GM10248 (cell line): ENCODE data around the gene CD3E.
A peak's percentile ranks its signal among the peaks of the same experiment; 100 is the strongest.

Source experiments
- CTCF ChIA-PET: fragments of 300-600 bp; sonication (Branson Sonifier 250); formaldehyde crosslinking; extraction: SDS; loops from one replicate; lab custom pipeline; 2021; ENCODE audit warnings: antibody characterized with exemption; lab: Yijun Ruan, JAX
- POLR2A ChIA-PET: fragments of 350-650 bp; sonication (Branson Sonifier 250); formaldehyde crosslinking; extraction: SDS; loops from one replicate; lab custom pipeline; 2020; ENCODE audit warnings: antibody characterized with exemption; lab: Yijun Ruan, JAX
- DNase-seq: peaks from one replicate; pipeline ENCODE4 v3.0.0; 2012; ENCODE audit errors: extremely low spot score
- TF ChIP-seq, protein P1 (sequence below): IDR thresholded peaks from 2 replicates; pipeline ENCODE4 v1.5.1; 2012; ENCODE audit warnings: mild to moderate bottlenecking, low read depth; ENCODE audit errors: extremely low read depth, missing control alignments, control extremely low read depth

Gene CD3E

DNA sequence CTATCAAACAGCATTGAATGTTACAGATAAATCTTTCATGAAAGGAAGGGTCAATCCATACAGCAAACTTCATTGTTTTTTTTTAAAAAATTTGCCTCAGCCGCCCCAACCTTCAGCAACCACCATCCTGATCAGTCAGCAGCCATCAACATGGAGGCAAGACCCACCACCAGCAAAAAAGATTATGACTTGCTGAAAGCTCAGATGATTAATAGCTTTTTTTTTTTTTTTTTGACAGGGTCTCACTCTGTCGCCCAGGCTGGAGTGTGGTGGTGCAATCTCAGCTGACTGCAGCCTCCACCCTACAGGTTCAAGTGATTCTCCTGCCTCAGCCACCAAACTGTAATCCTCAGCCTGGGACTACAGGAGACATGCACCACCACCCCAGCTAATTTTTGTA, 18.0 kb upstream of the CD3E start:
- POLR2A ChIA-PET, result no interaction called here
- TF ChIP-seq, protein P1, sequence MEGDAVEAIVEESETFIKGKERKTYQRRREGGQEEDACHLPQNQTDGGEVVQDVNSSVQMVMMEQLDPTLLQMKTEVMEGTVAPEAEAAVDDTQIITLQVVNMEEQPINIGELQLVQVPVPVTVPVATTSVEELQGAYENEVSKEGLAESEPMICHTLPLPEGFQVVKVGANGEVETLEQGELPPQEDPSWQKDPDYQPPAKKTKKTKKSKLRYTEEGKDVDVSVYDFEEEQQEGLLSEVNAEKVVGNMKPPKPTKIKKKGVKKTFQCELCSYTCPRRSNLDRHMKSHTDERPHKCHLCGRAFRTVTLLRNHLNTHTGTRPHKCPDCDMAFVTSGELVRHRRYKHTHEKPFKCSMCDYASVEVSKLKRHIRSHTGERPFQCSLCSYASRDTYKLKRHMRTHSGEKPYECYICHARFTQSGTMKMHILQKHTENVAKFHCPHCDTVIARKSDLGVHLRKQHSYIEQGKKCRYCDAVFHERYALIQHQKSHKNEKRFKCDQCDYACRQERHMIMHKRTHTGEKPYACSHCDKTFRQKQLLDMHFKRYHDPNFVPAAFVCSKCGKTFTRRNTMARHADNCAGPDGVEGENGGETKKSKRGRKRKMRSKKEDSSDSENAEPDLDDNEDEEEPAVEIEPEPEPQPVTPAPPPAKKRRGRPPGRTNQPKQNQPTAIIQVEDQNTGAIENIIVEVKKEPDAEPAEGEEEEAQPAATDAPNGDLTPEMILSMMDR, result no peak
- CTCF ChIA-PET, result interaction anchor here (0.9 kb wide), 1 partner anchor 9 kb away, joined by 3 read pairs; no protein-coding TSS in a partner anchor
- no peak for DNase-seq

DNA sequence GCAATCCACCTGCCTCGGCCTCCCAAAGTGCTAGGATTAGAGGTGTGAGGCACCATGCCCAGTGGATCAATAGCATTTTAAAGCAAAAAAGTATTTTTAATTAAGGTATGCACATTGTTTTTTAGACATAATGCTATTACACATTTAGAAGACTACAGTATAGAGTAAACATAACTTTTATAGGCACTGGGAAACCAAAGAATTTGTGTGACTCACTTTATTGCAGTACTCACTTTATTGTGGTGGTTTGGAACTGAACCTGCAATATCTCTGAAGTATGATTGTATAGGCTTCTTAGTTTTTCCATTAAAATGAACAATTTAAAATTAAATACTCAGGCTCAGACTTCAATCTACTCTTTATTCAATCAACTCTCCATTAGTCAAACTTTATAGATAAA, 17.5 kb upstream of the CD3E start:
- ChIA-PET POLR2A (no interaction called here), CTCF (interaction anchor here (0.9 kb wide), 1 partner anchor 8 kb away, joined by 3 read pairs; no protein-coding TSS in a partner anchor)
- TF ChIP-seq, protein P1, result no peak
- no peak for DNase-seq

DNA sequence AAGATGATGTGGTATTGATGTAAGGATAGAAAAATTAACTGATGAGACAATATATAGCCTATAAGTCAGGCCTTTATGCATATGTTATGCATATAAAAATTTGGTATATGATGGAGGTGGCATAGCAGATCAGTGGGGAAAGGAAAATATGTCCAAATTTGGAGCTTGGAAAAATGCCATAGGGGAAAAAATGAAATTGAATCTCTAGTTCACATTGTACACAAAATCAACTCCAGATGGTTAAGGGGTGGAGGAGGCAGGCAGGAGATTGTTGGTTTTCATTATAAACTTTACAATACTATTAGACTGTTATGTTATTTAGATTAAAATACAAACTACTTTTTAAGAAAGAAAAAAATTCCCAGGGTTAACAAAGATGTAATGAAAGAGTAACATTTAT, 15.1 kb upstream of the CD3E start:
- CTCF ChIA-PET, result interaction anchor here (1.0 to 3.3 kb wide), 5 partner anchors 12 to 145 kb away, joined by 3 to 26 read pairs (median 5); no protein-coding TSS in a partner anchor
- POLR2A ChIA-PET, result no interaction called here
- TF ChIP-seq, protein P1, result no peak
- no peak for DNase-seq

DNA sequence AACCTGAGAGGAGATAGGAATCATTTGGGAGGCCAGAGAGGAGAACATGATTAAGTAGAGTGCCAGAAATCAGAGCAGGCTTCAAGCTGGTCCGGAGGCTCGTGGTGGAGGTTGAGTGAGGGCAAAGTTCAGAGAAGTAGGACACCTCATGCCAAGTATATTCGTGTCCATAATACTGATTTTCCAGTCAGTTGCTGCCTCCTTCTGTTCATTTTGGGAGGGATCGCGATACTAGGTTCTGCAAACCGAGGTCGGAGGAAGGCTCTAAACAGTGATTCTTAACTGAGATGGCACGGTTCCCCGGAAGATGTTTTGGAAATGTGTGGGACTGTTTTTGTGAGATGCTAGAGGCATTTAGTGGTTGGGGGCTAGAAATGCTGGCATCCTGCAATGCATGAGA, 13.6 kb upstream of the CD3E start:
- peak; percentile 50 for DNase-seq
- POLR2A ChIA-PET, result no interaction called here
- TF ChIP-seq, protein P1, result peak; percentile 61
- CTCF ChIA-PET, result interaction anchor here (0.7 to 3.3 kb wide), 22 partner anchors 9 to 147 kb away, joined by 3 to 26 read pairs (median 4); partner anchors contain the start of gene SCN4B

DNA sequence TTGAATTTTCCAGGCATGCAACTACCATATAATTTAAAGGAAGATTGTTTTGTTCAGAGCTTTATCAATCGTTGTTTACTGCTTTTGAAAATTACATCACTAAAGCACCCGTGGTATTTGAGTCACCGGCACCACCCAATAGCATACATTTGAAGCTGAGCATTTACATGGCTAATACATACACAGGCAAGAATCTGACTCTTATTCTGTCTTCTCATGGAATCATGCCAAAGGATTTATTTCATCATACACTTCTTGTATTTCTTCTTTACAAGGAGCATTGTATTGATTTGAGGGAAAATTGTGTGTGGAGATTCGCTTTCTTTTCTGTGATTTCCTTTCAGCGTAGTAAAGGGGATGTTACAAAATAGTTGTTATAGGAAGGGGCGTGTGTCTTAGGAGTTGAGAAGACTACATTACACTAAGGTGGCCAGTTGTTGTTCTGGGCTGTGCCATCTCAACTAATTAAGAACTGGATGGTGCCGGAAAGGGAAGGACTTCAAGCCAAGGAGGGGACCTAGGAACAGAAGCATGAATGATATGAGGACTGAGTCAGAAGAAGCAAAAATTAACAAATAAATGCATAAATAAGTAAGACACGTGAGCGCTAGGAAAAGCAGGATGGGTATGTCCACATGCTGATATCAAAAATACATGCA, 12.9 kb upstream of the CD3E start:
- CTCF ChIA-PET, result interaction anchor here (0.7 to 3.3 kb wide), 22 partner anchors 9 to 147 kb away, joined by 3 to 26 read pairs (median 4); partner anchors contain the start of gene SCN4B
- POLR2A ChIA-PET, result no interaction called here
- DNase-seq, result no peak
- TF ChIP-seq, protein P1, result no peak

DNA sequence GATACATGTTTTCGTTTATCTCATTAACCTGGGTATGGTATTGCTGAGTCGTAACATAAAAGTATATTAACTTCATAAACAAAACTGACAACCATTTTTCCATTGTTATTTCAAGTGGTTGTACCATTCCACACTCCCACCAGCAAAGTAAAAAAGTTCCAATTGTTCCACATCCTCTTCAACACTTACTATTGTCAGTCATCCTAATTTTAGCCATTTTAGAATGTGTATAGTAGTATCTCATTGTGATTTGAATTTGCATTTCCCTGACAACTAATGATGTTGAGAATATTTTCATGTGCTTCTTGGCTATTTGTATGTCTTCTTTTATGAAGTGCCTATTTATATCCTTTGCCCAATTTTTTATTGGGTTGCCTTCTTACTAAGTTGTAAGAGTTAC, 10.5 kb upstream of the CD3E start:
- no peak for DNase-seq
- ChIA-PET CTCF (interaction anchor here (2.7 kb wide), 1 partner anchor 18 kb away, joined by 15 read pairs; no protein-coding TSS in a partner anchor), POLR2A (no interaction called here)
- TF ChIP-seq, protein P1, result no peak
